HepG2 (cell line): ENCODE data around the gene ANKRD52. TPM values are rescaled to one million over a fixed set of nuclear protein-coding genes. Genes with fewer than 3 reads are reported as not detected.
A peak's percentile ranks its signal among the peaks of the same experiment; 100 is the strongest.

Experiments used
- AFF4 ChIP-seq: sonication (generic); formaldehyde crosslinking; IDR thresholded peaks from 2 replicates; pipeline ENCODE4 v1.4.0; 2020; ENCODE audit warnings: missing genetic modification reagents
- CREB1 ChIP-seq, 2 experiments: fragments of 450-650 bp in 1 of 2; IDR thresholded peaks; 2 replicates each; pipeline ENCODE4 v1.6.1; 2016 to 2017; ENCODE audit warnings: control low read depth in 1 of 2, mild to moderate bottlenecking in 1 of 2, missing compliant biosample characterization in 1 of 2, missing genetic modification characterization in 1 of 2
- ESRRA ChIP-seq: sonication (generic); formaldehyde crosslinking; IDR thresholded peaks from 2 replicates; pipeline ENCODE4 v1.5.1; 2020; ENCODE audit warnings: mild to moderate bottlenecking, low read depth, missing genetic modification reagents
- IKZF1 ChIP-seq: fragments of 450-650 bp; IDR thresholded peaks from 2 replicates; pipeline ENCODE4 v1.7.1; 2016
- MXD1 ChIP-seq: sonication (generic); formaldehyde crosslinking; IDR thresholded peaks from 2 replicates; pipeline ENCODE4 v1.4.0; 2020; ENCODE audit warnings: mild to moderate bottlenecking, missing genetic modification reagents
- RXRA ChIP-seq: sonication (generic); formaldehyde crosslinking; IDR thresholded peaks from 2 replicates; pipeline ENCODE4 v1.5.1; 2020; ENCODE audit warnings: missing genetic modification reagents
- USF2 ChIP-seq, 2 experiments: sonication (generic) in 1 of 2; formaldehyde crosslinking in 1 of 2; IDR thresholded peaks; 2 replicates each; pipeline versions ENCODE4 v1.5.1 to v1.6.1; 2011 to 2020; ENCODE audit warnings: borderline replicate concordance in 1 of 2, low read depth in 1 of 2, low read length in 1 of 2, mild to moderate bottlenecking in 1 of 2, missing genetic modification reagents in 1 of 2, moderate library complexity in 1 of 2
- ZBTB1 ChIP-seq: sonication (generic); formaldehyde crosslinking; IDR thresholded peaks from 2 replicates; pipeline ENCODE4 v1.4.0; 2020; ENCODE audit warnings: missing genetic modification reagents, borderline replicate concordance
- ZBTB37 ChIP-seq: sonication (generic); formaldehyde crosslinking; IDR thresholded peaks from 2 replicates; pipeline ENCODE4 v1.4.0; 2020; ENCODE audit warnings: mild to moderate bottlenecking, missing genetic modification reagents
- ZFP41 ChIP-seq: sonication (generic); formaldehyde crosslinking; IDR thresholded peaks from 2 replicates; pipeline ENCODE4 v1.4.0; 2020; ENCODE audit warnings: mild to moderate bottlenecking, missing genetic modification reagents, borderline replicate concordance
- ZNF362 ChIP-seq: sonication (generic); formaldehyde crosslinking; IDR thresholded peaks from 2 replicates; pipeline ENCODE4 v1.4.0; 2020; ENCODE audit warnings: missing genetic modification reagents, mild to moderate bottlenecking, borderline replicate concordance
- ZNF530 ChIP-seq: sonication (generic); formaldehyde crosslinking; IDR thresholded peaks from 2 replicates; pipeline ENCODE4 v1.5.0; 2020; ENCODE audit warnings: low read depth, mild to moderate bottlenecking, missing genetic modification reagents
- ZNF597 ChIP-seq: sonication (generic); formaldehyde crosslinking; IDR thresholded peaks from 2 replicates; pipeline ENCODE4 v1.5.0; 2020; ENCODE audit warnings: missing genetic modification reagents
- ZNF746 ChIP-seq: sonication (generic); formaldehyde crosslinking; IDR thresholded peaks from 2 replicates; pipeline ENCODE4 v1.8.0; 2022; ENCODE audit warnings: mild to moderate bottlenecking, missing genetic modification reagents
- polyA plus RNA-seq, 8 experiments: library from polyadenylated mRNA; depleted of rRNA in 3 of 8; stranded (reverse) in 7 of 8; unstranded in 1 of 8; fragments of >200 nt; fragmentation: Illumina TruSeq in 4 of 8; extraction: Trizol in 4 of 8; gene quantifications; 2 replicates each; pipeline versions ENCODE4 v1.2.1 to v1.2.3, GENCODE V29; 2011 to 2016; ENCODE audit warnings: low read depth in 4 of 8, missing spikeins in 1 of 8, mixed read lengths in 1 of 8; ENCODE audit not compliant: insufficient read depth in 1 of 8
- total RNA-seq, 5 experiments: library from RNA; depleted of rRNA; stranded (reverse); fragments of >200 nt; fragmentation: Illumina TruSeq; extraction: Trizol; gene quantifications; 2 replicates each; pipeline ENCODE4 v1.2.3, GENCODE V29; 2016; ENCODE audit warnings: low read depth in 1 of 5
- TF ChIP-seq, protein P1 (sequence below): sonication (generic); formaldehyde crosslinking; IDR thresholded peaks from 2 replicates; pipeline ENCODE4 v1.8.1; 2023; ENCODE audit warnings: mild to moderate bottlenecking, missing genetic modification reagents, borderline replicate concordance
- TF ChIP-seq, protein P2 (sequence below): sonication (generic); formaldehyde crosslinking; IDR thresholded peaks from 2 replicates; pipeline ENCODE4 v1.4.0; 2020; ENCODE audit warnings: mild to moderate bottlenecking, missing genetic modification reagents

Gene ANKRD52
- total and polyA plus RNA-seq, 2 of the 13 experiments (the other 11 are each of a cell fraction or from before 2014, with no cell fraction given) = 7.8 to 9.2 TPM

- TF ChIP-seq AFF4 (CRISPR knock-in tag) (peak; percentile 35; the same call in 1 of the 2 replicates), ESRRA (no peak; the same call in none of the 2 replicates), ZNF746 (no peak), CREB1 (IDR thresholded peaks at IDR 0.05) (peak; percentile 84), CREB1 (CRISPR knock-in tag; IDR thresholded peaks at IDR 0.05) (no peak), ZNF597 (CRISPR knock-in tag) (no peak), MXD1 (peak; percentile 67; the same call in 1 of the 2 replicates), ZNF362 (peak; percentile 37; the same call in 1 of the 2 replicates), ZNF530 (CRISPR knock-in tag) (no peak), ZBTB37 (CRISPR knock-in tag) (no peak), ZFP41 (0 out of 2 replicates have a peak, but pooled peaks have one; percentile 31), IKZF1 (no peak), ZBTB1 (CRISPR knock-in tag) (no peak), USF2 (IDR thresholded peaks at IDR 0.05; ENCODE audit: low read depth, low read length) (0 out of 2 replicates have a peak, but pooled peaks have one; percentile 12), USF2 (CRISPR knock-in tag; IDR thresholded peaks at IDR 0.05; ENCODE audit: borderline replicate concordance) (no peak), RXRA (CRISPR knock-in tag) (peak; percentile 75)
- TF ChIP-seq, protein P1, sequence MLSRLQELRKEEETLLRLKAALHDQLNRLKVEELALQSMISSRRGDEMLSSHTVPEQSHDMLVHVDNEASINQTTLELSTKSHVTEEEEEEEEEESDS (CRISPR knock-in tag) = no peak; the same call in 1 of the 2 replicates
- TF ChIP-seq, protein P2, sequence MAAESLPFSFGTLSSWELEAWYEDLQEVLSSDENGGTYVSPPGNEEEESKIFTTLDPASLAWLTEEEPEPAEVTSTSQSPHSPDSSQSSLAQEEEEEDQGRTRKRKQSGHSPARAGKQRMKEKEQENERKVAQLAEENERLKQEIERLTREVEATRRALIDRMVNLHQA = 0 out of 2 replicates have a peak, but pooled peaks have one; percentile 25
These were observed 8.7 kb upstream of the ANKRD52 start, which contains the start of gene COQ10A (continued) for GRCh38 chr12:56266693-56267442.
